ENCODE measurements around the gene HRH2.
"Not testable (repeated sequence)": the region's sequence is repeated elsewhere in the genome, so short reads cannot be mapped to it uniquely, and the experiment has no call there.

HRH2 gene

GRCh38 chr5:175718401-175719108 lies 60.7 kb downstream of the HRH2 start:
- peak; percentile 75 for DNase-seq

GRCh38 chr5:175719109-175719432 lies 61.2 kb downstream of the HRH2 start:
- not testable (repeated sequence) for DNase-seq

GRCh38 chr5:175724314-175725275 lies 66.7 kb downstream of the HRH2 start:
- no peak for DNase-seq

GRCh38 chr5:175728316-175728715 lies 70.4 kb downstream of the HRH2 start:
- DNase-seq = no peak

- no peak for DNase-seq
Observed at GRCh38 chr5:175728885-175729828, 71.3 kb downstream of the HRH2 start.

- DNase-seq = peak; percentile 89
Observed at GRCh38 chr5:175729829-175730277, 72.0 kb downstream of the HRH2 start.

GRCh38 chr5:175731172-175731571 lies 73.3 kb downstream of the HRH2 start:
- no peak for DNase-seq

GRCh38 chr5:175731756-175732465 lies 74.0 kb downstream of the HRH2 start:
- DNase-seq = no peak

- no peak for DNase-seq
Observed at GRCh38 chr5:175733017-175733416, 75.1 kb downstream of the HRH2 start.

- no peak for DNase-seq
Observed at GRCh38 chr5:175734016-175734415, 76.1 kb downstream of the HRH2 start.

GRCh38 chr5:175734501-175734900 lies 76.6 kb downstream of the HRH2 start:
- DNase-seq = no peak

- DNase-seq = no peak
Observed at GRCh38 chr5:175735701-175736100, 77.8 kb downstream of the HRH2 start.

GRCh38 chr5:175736652-175737051 lies 78.8 kb downstream of the HRH2 start:
- no peak for DNase-seq

- no peak for DNase-seq
Observed at GRCh38 chr5:175737481-175737880, 79.6 kb downstream of the HRH2 start.

- no peak for DNase-seq
Observed at GRCh38 chr5:175738126-175738525, 80.3 kb downstream of the HRH2 start.

- no peak for DNase-seq
Observed at GRCh38 chr5:175738602-175739133, 80.8 kb downstream of the HRH2 start.

GRCh38 chr5:175740014-175740413 lies 82.1 kb downstream of the HRH2 start:
- DNase-seq = no peak

GRCh38 chr5:175741556-175741955 lies 83.7 kb downstream of the HRH2 start:
- DNase-seq = no peak

- DNase-seq = no peak
Observed at GRCh38 chr5:175742290-175742994, 84.6 kb downstream of the HRH2 start.

- DNase-seq = no peak
Observed at GRCh38 chr5:175743676-175744210, 85.9 kb downstream of the HRH2 start.

- no peak for DNase-seq
Observed at GRCh38 chr5:175745210-175745609, 87.3 kb downstream of the HRH2 start.

Data from KG1 (cell line).